Caco-2 (cell line): ENCODE measurements around the gene CPE. TPM values are rescaled to one million over a fixed set of nuclear protein-coding genes. Genes with fewer than 3 reads are reported as not detected.

Source experiments
- BruUV-seq: library from RNA; stranded (reverse); fragments of 400-500 nt; replicated peaks from 2 replicates; lab custom pipeline; 2021; lab: Mats Ljungman, UMichigan
- CTCF ChIA-PET: fragments of 300-600 bp; sonication (Branson Sonifier 250); formaldehyde crosslinking; loops from one replicate; lab custom pipeline; 2022; ENCODE audit warnings: antibody characterized with exemption; lab: Charles Lee
- POLR2A ChIA-PET: fragments of 300-600 bp; sonication (Branson Sonifier 250); formaldehyde crosslinking; loops from one replicate; lab custom pipeline; 2022; ENCODE audit warnings: antibody characterized with exemption; lab: Charles Lee
- DNase-seq, 2 experiments: peaks; one replicate each; pipeline versions ENCODE4 v3.0.0 to v3.0.0-alpha.2; 2020 to 2022
- H3K27me3 ChIP-seq: replicated peaks from 2 replicates; pipeline ENCODE4 v1.6.0; 2011; ENCODE audit warnings: low read length; ENCODE audit not compliant: control insufficient read depth, insufficient read depth
- H3K36me3 ChIP-seq: 2 replicates; pipeline ENCODE4 v1.5.1; 2011; ENCODE audit warnings: low read length; ENCODE audit not compliant: control insufficient read depth, insufficient read depth
- H3K4me1 ChIP-seq: fragments of 250-450 bp; sonication (Bioruptor Pico); 2 replicates; pipeline ENCODE4 v1.5.1; 2020; ENCODE audit warnings: mild to moderate bottlenecking
- H3K4me3 ChIP-seq: 2 replicates; pipeline ENCODE4 v1.5.1; 2011; ENCODE audit warnings: low read depth, mild to moderate bottlenecking, control low read depth, low read length
- H3K9me3 ChIP-seq: fragments of 250-450 bp; sonication (Bioruptor Pico); 2 replicates; pipeline ENCODE4 v1.5.1; 2020; ENCODE audit warnings: mild to moderate bottlenecking, moderate library complexity
- H3K27ac Mint-ChIP-seq: one replicate; pipeline ENCODE4 v1.8.0; 2022; ENCODE audit warnings: mixed read lengths; ENCODE audit not compliant: unreplicated experiment
- H3K27me3 Mint-ChIP-seq: one replicate; pipeline ENCODE4 v1.8.0; 2022; ENCODE audit warnings: mixed read lengths; ENCODE audit not compliant: insufficient read depth, unreplicated experiment
- H3K36me3 Mint-ChIP-seq: one replicate; pipeline ENCODE4 v1.8.0; 2022; ENCODE audit warnings: mild to moderate bottlenecking, mixed read lengths; ENCODE audit not compliant: insufficient read depth, unreplicated experiment
- H3K4me1 Mint-ChIP-seq: one replicate; pipeline ENCODE4 v1.8.0; 2022; ENCODE audit warnings: low read depth, mixed read lengths; ENCODE audit not compliant: unreplicated experiment
- H3K4me3 Mint-ChIP-seq: one replicate; pipeline ENCODE4 v1.8.0; 2022; ENCODE audit warnings: mild to moderate bottlenecking, moderate library complexity, mixed read lengths; ENCODE audit not compliant: unreplicated experiment
- H3K9me3 Mint-ChIP-seq: one replicate; pipeline ENCODE4 v1.8.0; 2022; ENCODE audit warnings: mixed read lengths; ENCODE audit not compliant: unreplicated experiment
- intact Hi-C: fragments of 100-400 bp; cut with micrococcal nuclease; formaldehyde crosslinking; loops from one replicate; pipeline ENCODE4 v1.10.0; 2022; ENCODE audit not compliant: unreplicated experiment
- total RNA-seq: library from RNA; stranded (reverse); gene quantifications from 2 replicates; pipeline ENCODE4 v1.2.3, GENCODE V29; 2022
- TF ChIP-seq, protein P1 (sequence below), 2 experiments: fragments of 200-600 bp in 1 of 2; IDR thresholded peaks; 1 replicate in 1 of 2; 2 replicates in 1 of 2; pipeline versions ENCODE4 v1.5.1 to v1.8.0; 2011 to 2022; ENCODE audit warnings: antibody characterized with exemption in 1 of 2, control low read depth in 1 of 2, inconsistent platforms in 1 of 2, low read depth in 1 of 2, low read length in 1 of 2, mild to moderate bottlenecking in 1 of 2, moderate library complexity in 1 of 2; ENCODE audit not compliant: insufficient read depth in 1 of 2, severe bottlenecking in 1 of 2, unreplicated experiment in 1 of 2

CPE gene
- total RNA-seq, 1 experiment from 2014 or later = 5.9 TPM

DNA sequence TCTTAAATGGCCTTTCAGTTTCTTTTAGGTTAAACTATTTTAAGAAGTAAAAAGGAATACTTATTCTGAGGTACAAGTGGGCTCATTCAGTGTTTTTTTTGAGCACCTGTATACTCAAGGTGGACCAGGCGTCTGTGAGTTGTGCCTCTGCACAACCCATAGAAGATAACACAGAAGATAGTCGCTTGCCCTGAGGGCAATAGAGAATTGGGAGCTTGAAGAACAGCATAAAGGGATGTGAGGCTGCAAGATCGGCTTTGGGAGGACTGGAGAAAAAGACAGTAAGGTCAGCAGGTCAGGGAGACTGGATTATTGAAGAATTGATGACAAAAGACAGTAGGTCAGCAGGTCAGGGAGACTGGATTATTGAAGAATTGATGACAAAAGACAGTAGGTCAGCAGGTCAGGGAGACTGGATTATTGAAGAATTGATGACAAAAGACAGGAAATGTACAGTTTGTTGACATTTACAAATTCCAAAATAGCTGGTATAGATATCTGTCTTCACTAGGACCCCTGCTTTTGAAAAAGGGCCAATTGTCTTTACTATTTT, 3.1 kb downstream of the CPE start:
- Mint-ChIP-seq H3K27ac (no peak overlapping the region), H3K36me3 (no peaks in the 10 kb centered on the region), H3K27me3 (peaks cover 3% of the 10 kb centered on the region), H3K4me1 (peaks cover 7% of the 10 kb centered on the region), H3K9me3 (no peaks in the 10 kb centered on the region), H3K4me3 (no peak overlapping the region)
- no peak for DNase-seq
- TF ChIP-seq, protein P1, sequence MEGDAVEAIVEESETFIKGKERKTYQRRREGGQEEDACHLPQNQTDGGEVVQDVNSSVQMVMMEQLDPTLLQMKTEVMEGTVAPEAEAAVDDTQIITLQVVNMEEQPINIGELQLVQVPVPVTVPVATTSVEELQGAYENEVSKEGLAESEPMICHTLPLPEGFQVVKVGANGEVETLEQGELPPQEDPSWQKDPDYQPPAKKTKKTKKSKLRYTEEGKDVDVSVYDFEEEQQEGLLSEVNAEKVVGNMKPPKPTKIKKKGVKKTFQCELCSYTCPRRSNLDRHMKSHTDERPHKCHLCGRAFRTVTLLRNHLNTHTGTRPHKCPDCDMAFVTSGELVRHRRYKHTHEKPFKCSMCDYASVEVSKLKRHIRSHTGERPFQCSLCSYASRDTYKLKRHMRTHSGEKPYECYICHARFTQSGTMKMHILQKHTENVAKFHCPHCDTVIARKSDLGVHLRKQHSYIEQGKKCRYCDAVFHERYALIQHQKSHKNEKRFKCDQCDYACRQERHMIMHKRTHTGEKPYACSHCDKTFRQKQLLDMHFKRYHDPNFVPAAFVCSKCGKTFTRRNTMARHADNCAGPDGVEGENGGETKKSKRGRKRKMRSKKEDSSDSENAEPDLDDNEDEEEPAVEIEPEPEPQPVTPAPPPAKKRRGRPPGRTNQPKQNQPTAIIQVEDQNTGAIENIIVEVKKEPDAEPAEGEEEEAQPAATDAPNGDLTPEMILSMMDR (IDR thresholded peaks at IDR 0.05; ENCODE audit: insufficient read depth in 1 of 2, low read depth in 1 of 2, low read length in 1 of 2, severe bottlenecking in 1 of 2, unreplicated experiment in 1 of 2) = no peak
- ChIA-PET CTCF (no interaction called here), POLR2A (no interaction called here)
- no TSS peak for BruUV-seq
- Histone ChIP-seq H3K27me3 (no peaks in the 10 kb centered on the region), H3K36me3 (no peaks in the 10 kb centered on the region; the same call in 1 of the 2 replicates), H3K4me3 (no peak overlapping the region), H3K4me1 (peaks cover 5% of the 10 kb centered on the region), H3K9me3 (no peaks in the 10 kb centered on the region)
- intact Hi-C loops = no loop called here

DNA sequence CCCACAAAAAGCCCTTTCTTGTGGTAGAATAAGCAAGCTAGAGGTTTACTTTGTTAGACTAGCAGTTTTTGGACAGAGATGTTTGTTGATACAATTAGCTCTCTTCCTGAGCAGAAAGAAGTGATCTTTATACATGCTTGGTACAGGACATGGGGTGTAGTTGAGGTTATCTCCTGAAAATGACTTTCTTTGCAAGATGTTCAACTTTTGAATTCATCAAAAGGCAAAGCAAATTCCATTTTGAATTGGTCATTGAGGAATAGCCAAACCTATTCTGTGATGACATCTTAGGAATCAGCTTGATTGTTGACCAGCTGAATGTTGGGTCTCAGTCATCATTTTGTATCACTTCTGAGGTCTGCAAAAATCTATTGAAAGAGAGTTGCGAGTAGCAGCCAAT, 3.8 kb downstream of the CPE start:
- no TSS peak for BruUV-seq
- ChIA-PET CTCF (interaction anchor here (0.7 kb wide), 1 partner anchor 30 kb away, joined by 3 read pairs; no protein-coding TSS in a partner anchor), POLR2A (no interaction called here)
- Mint-ChIP-seq H3K4me1 (peaks cover 7% of the 10 kb centered on the region), H3K9me3 (no peaks in the 10 kb centered on the region), H3K27ac (no peak overlapping the region), H3K27me3 (peaks cover 3% of the 10 kb centered on the region), H3K36me3 (no peaks in the 10 kb centered on the region), H3K4me3 (no peak overlapping the region)
- H3K36me3 ChIP-seq = no peaks in the 10 kb centered on the region; the same call in 1 of the 2 replicates
- H3K4me1 ChIP-seq = peaks cover 5% of the 10 kb centered on the region
- DNase-seq = no peak
- H3K9me3 ChIP-seq = no peaks in the 10 kb centered on the region
- TF ChIP-seq, protein P1 (IDR thresholded peaks at IDR 0.05; ENCODE audit: insufficient read depth in 1 of 2, low read depth in 1 of 2, low read length in 1 of 2, severe bottlenecking in 1 of 2, unreplicated experiment in 1 of 2) = no peak
- H3K27me3 ChIP-seq = no peaks in the 10 kb centered on the region
- intact Hi-C loops = no loop called here
- H3K4me3 ChIP-seq = no peak overlapping the region

DNA sequence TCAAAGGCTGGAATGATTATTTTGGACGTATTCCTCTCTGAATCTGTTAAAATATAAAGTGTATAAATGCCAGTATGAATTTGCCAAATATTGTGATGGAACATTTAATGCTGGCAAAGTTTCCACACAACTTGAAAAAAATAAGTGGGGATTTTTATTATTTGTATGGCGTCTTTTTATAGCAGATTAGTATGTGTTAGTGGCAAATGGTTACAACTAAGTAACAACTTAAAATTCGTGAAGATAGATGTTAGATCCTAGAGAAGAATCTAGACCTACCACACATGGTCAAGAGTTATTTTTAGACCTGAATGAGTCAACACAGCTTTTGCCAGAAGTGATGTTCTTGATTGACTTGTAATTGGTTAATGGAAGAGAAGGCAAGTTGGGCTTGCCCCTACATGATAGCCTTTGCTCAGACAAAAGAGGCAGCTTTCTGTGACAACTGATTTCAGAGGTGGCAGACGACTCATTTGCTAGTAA, 4.8 kb downstream of the CPE start:
- H3K9me3 Mint-ChIP-seq = no peaks in the 10 kb centered on the region
- no TSS peak for BruUV-seq
- H3K4me3 ChIP-seq = no peak overlapping the region
- H3K36me3 Mint-ChIP-seq = no peaks in the 10 kb centered on the region
- intact Hi-C loops = loop anchor here (1.0 to 2.0 kb wide), 2 partner anchors 57 to 81 kb away; no protein-coding TSS in a partner anchor
- H3K4me1 ChIP-seq = peaks cover under 1% of the 10 kb centered on the region
- H3K4me3 Mint-ChIP-seq = no peak overlapping the region
- no peak overlapping the region for H3K27ac Mint-ChIP-seq
- no peaks in the 10 kb centered on the region for H3K9me3 ChIP-seq
- CTCF ChIA-PET = no interaction called here
- TF ChIP-seq, protein P1 (IDR thresholded peaks at IDR 0.05; ENCODE audit: insufficient read depth in 1 of 2, low read depth in 1 of 2, low read length in 1 of 2, severe bottlenecking in 1 of 2, unreplicated experiment in 1 of 2) = no peak
- no peaks in the 10 kb centered on the region; the same call in 1 of the 2 replicates for H3K36me3 ChIP-seq
- POLR2A ChIA-PET = no interaction called here
- H3K27me3 Mint-ChIP-seq = peaks cover 6% of the 10 kb centered on the region
- H3K4me1 Mint-ChIP-seq = peaks cover 7% of the 10 kb centered on the region
- H3K27me3 ChIP-seq = no peaks in the 10 kb centered on the region
- no peak for DNase-seq
